WTC11 (cell line): Measurements from ENCODE around the gene RAD18. TPM values are rescaled to one million over a fixed set of nuclear protein-coding genes. Genes with fewer than 3 reads are reported as not detected.

Experiments
- ATAC-seq: fragments of 200-7000 bp; cut with Tn5 transposase; 2 replicates; pipeline ENCODE4 v1.10.0; 2021; ENCODE audit warnings: mild to moderate bottlenecking, moderate library complexity
- CTCF ChIA-PET: fragments of 300-600 bp; sonication (Branson Sonifier 250); formaldehyde crosslinking; loops from one replicate; lab custom pipeline; 2021; ENCODE audit warnings: antibody characterized with exemption; lab: Charles Lee
- POLR2A ChIA-PET: fragments of 350-600 bp; sonication (Branson Sonifier 250); formaldehyde crosslinking; loops from one replicate; lab custom pipeline; 2021; ENCODE audit warnings: antibody characterized with exemption; lab: Charles Lee
- DNase-seq: peaks from one replicate; pipeline ENCODE4 v3.0.0; 2021; ENCODE audit warnings: low spot score
- H3K27ac Mint-ChIP-seq: 2 replicates; pipeline ENCODE4 v1.8.0; 2021; ENCODE audit warnings: mixed read lengths
- H3K27me3 Mint-ChIP-seq: 2 replicates; pipeline ENCODE4 v1.8.0; 2021; ENCODE audit warnings: low read depth, mild to moderate bottlenecking, moderate library complexity, mixed read lengths
- H3K36me3 Mint-ChIP-seq: 2 replicates; pipeline ENCODE4 v1.8.0; 2021; ENCODE audit warnings: mixed read lengths
- H3K4me1 Mint-ChIP-seq: 2 replicates; pipeline ENCODE4 v1.8.0; 2022; ENCODE audit warnings: mixed read lengths
- H3K4me3 Mint-ChIP-seq: 2 replicates; pipeline ENCODE4 v1.8.0; 2021; ENCODE audit warnings: mild to moderate bottlenecking, moderate library complexity, mixed read lengths
- H3K9me3 Mint-ChIP-seq: 2 replicates; pipeline ENCODE4 v1.8.0; 2021; ENCODE audit warnings: mixed read lengths
- CBFB ChIP-seq: sonication (generic); formaldehyde crosslinking; IDR thresholded peaks from 2 replicates; pipeline ENCODE4 v1.8.1; 2022; ENCODE audit warnings: mild to moderate bottlenecking, low read depth, missing genetic modification reagents
- CREB1 ChIP-seq: sonication (generic); formaldehyde crosslinking; IDR thresholded peaks from 2 replicates; pipeline ENCODE4 v1.8.0; 2023; ENCODE audit warnings: mild to moderate bottlenecking, missing genetic modification reagents
- CREM ChIP-seq: sonication (generic); formaldehyde crosslinking; IDR thresholded peaks from 2 replicates; pipeline ENCODE4 v1.8.1; 2022; ENCODE audit warnings: mild to moderate bottlenecking, missing genetic modification reagents, moderate library complexity
- FOXP1 ChIP-seq: sonication (generic); formaldehyde crosslinking; IDR thresholded peaks from 2 replicates; pipeline ENCODE4 v1.8.0; 2022; ENCODE audit warnings: missing genetic modification reagents, mild to moderate bottlenecking, moderate library complexity, borderline replicate concordance
- HMGA2 ChIP-seq: fragments of 250-450 bp; sonication (Bioruptor Pico); IDR thresholded peaks from 2 replicates; pipeline ENCODE4 v1.4.0; 2021; ENCODE audit warnings: mild to moderate bottlenecking, moderate library complexity
- MYBL2 ChIP-seq: sonication (generic); formaldehyde crosslinking; IDR thresholded peaks from 2 replicates; pipeline ENCODE4 v1.8.1; 2023; ENCODE audit warnings: mild to moderate bottlenecking, moderate library complexity, missing genetic modification reagents
- NFATC4 ChIP-seq: fragments of 250-450 bp; sonication (Bioruptor Pico); IDR thresholded peaks from 2 replicates; pipeline ENCODE4 v1.9.0; 2021; ENCODE audit warnings: mild to moderate bottlenecking
- OVOL2 ChIP-seq: fragments of 250-450 bp; sonication (Bioruptor Pico); IDR thresholded peaks from 2 replicates; pipeline ENCODE4 v1.9.0; 2021; ENCODE audit warnings: mild to moderate bottlenecking, borderline replicate concordance
- RELA ChIP-seq: sonication (generic); formaldehyde crosslinking; IDR thresholded peaks from 2 replicates; pipeline ENCODE4 v1.8.1; 2022; ENCODE audit warnings: missing genetic modification reagents, mild to moderate bottlenecking, borderline replicate concordance
- total RNA-seq: library from RNA; stranded (reverse); gene quantifications from 3 replicates; pipeline ENCODE4 v1.2.3, GENCODE V29; 2021
- TF ChIP-seq, protein P1 (sequence below): fragments of 200-600 bp; IDR thresholded peaks from 2 replicates; pipeline ENCODE4 v1.8.0; 2022; ENCODE audit warnings: antibody characterized with exemption
- TF ChIP-seq, protein P2 (sequence below): fragments of 250-450 bp; sonication (Bioruptor Pico); IDR thresholded peaks from 2 replicates; pipeline ENCODE4 v1.9.0; 2021; ENCODE audit warnings: mild to moderate bottlenecking, borderline replicate concordance
- TF ChIP-seq, protein P3 (sequence below): sonication (generic); formaldehyde crosslinking; IDR thresholded peaks from 2 replicates; pipeline ENCODE4 v1.8.1; 2022; ENCODE audit warnings: mild to moderate bottlenecking, moderate library complexity, missing genetic modification reagents
- TF ChIP-seq, protein P4 (sequence below): sonication (generic); formaldehyde crosslinking; IDR thresholded peaks from 2 replicates; pipeline ENCODE4 v1.8.1; 2022; ENCODE audit warnings: low read depth, mild to moderate bottlenecking, moderate library complexity, missing genetic modification reagents, borderline replicate concordance
- TF ChIP-seq, protein P5 (sequence below): sonication (generic); formaldehyde crosslinking; IDR thresholded peaks from 2 replicates; pipeline ENCODE4 v1.8.1; 2023; ENCODE audit warnings: mild to moderate bottlenecking, missing genetic modification reagents, borderline replicate concordance
- TF ChIP-seq, protein P6 (sequence below): sonication (generic); formaldehyde crosslinking; IDR thresholded peaks from 2 replicates; pipeline ENCODE4 v1.8.0; 2023; ENCODE audit warnings: mild to moderate bottlenecking, missing genetic modification reagents
- TF ChIP-seq, protein P7 (sequence below): sonication (generic); formaldehyde crosslinking; IDR thresholded peaks from 2 replicates; pipeline ENCODE4 v1.8.1; 2023; ENCODE audit warnings: mild to moderate bottlenecking, missing genetic modification reagents, moderate library complexity

The RAD18 gene
- total RNA-seq, 1 experiment from 2014 or later = 24.4 TPM

DNA sequence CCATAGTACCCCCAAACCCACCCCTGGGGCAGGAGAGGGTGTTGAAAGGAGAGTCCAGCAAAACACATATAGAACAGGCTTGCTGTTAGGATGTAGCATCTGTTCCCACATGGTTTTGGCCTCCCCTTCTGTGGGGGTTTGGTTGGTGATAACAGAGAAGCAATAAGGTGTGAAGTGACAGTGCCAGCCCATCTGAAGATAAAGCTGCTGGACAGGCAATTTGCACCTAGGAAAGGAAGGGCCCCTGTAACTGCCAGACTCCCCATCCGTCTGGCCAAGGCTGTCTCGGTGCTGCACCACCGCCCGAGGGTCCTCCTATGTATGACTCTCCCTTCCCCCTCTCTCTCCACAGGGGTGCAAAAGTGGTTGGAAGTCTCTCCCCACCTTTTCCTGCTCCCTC, 99.4 kb downstream of the RAD18 start (continued):
- TF ChIP-seq, protein P1, sequence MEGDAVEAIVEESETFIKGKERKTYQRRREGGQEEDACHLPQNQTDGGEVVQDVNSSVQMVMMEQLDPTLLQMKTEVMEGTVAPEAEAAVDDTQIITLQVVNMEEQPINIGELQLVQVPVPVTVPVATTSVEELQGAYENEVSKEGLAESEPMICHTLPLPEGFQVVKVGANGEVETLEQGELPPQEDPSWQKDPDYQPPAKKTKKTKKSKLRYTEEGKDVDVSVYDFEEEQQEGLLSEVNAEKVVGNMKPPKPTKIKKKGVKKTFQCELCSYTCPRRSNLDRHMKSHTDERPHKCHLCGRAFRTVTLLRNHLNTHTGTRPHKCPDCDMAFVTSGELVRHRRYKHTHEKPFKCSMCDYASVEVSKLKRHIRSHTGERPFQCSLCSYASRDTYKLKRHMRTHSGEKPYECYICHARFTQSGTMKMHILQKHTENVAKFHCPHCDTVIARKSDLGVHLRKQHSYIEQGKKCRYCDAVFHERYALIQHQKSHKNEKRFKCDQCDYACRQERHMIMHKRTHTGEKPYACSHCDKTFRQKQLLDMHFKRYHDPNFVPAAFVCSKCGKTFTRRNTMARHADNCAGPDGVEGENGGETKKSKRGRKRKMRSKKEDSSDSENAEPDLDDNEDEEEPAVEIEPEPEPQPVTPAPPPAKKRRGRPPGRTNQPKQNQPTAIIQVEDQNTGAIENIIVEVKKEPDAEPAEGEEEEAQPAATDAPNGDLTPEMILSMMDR = no peak

DNA sequence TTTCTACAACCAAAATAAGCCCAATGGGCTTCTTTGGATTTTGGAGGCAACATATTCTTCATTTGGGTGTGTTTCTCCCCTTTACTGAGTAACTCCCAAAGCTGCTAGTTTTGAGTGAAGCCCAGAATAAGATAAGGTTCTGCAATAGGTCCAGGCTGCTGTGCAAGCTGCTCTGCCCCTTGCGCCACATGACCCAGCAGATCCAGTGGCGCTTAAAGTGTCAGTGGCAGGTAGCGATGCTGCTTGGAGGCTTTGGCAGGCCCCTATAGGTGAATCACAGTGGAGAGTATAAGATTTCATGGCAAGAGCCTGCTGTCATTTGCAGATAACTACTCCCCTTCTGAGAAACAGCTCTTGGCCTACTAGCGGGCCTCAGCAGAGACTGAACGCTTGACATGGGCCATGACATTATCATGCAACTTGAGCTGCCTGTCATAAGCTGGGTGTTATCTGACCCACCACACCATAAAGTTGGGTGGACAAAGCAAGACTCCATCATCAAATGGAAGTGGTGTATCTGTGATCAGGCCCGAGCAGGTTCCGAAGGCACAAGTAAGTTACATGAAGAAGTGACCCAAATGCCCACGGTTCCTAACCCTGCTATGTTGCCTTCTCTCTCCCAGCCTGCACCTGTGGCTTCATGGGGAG, 105.4 kb downstream of the RAD18 start:
- Mint-ChIP-seq H3K27ac (no peak overlapping the region), H3K9me3 (no peaks in the 10 kb centered on the region), H3K36me3 (no peaks in the 10 kb centered on the region), H3K4me1 (no peaks in the 10 kb centered on the region), H3K27me3 (no peaks in the 10 kb centered on the region), H3K4me3 (no peak overlapping the region)
- DNase-seq (no peak), ATAC-seq (no peak)
- POLR2A ChIA-PET = no interaction called here
- CTCF ChIA-PET = no interaction called here
- TF ChIP-seq, protein P2, sequence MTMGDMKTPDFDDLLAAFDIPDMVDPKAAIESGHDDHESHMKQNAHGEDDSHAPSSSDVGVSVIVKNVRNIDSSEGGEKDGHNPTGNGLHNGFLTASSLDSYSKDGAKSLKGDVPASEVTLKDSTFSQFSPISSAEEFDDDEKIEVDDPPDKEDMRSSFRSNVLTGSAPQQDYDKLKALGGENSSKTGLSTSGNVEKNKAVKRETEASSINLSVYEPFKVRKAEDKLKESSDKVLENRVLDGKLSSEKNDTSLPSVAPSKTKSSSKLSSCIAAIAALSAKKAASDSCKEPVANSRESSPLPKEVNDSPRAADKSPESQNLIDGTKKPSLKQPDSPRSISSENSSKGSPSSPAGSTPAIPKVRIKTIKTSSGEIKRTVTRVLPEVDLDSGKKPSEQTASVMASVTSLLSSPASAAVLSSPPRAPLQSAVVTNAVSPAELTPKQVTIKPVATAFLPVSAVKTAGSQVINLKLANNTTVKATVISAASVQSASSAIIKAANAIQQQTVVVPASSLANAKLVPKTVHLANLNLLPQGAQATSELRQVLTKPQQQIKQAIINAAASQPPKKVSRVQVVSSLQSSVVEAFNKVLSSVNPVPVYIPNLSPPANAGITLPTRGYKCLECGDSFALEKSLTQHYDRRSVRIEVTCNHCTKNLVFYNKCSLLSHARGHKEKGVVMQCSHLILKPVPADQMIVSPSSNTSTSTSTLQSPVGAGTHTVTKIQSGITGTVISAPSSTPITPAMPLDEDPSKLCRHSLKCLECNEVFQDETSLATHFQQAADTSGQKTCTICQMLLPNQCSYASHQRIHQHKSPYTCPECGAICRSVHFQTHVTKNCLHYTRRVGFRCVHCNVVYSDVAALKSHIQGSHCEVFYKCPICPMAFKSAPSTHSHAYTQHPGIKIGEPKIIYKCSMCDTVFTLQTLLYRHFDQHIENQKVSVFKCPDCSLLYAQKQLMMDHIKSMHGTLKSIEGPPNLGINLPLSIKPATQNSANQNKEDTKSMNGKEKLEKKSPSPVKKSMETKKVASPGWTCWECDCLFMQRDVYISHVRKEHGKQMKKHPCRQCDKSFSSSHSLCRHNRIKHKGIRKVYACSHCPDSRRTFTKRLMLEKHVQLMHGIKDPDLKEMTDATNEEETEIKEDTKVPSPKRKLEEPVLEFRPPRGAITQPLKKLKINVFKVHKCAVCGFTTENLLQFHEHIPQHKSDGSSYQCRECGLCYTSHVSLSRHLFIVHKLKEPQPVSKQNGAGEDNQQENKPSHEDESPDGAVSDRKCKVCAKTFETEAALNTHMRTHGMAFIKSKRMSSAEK (CRISPR knock-in tag) = no peak
- TF ChIP-seq FOXP1 (no peak), OVOL2 (CRISPR knock-in tag) (no peak), NFATC4 (CRISPR knock-in tag) (no peak), CBFB (CRISPR knock-in tag) (no peak), RELA (CRISPR knock-in tag) (no peak), CREB1 (CRISPR knock-in tag) (no peak), HMGA2 (CRISPR knock-in tag) (no peak), MYBL2 (CRISPR knock-in tag) (no peak), CREM (CRISPR knock-in tag) (no peak)
- TF ChIP-seq, protein P3, sequence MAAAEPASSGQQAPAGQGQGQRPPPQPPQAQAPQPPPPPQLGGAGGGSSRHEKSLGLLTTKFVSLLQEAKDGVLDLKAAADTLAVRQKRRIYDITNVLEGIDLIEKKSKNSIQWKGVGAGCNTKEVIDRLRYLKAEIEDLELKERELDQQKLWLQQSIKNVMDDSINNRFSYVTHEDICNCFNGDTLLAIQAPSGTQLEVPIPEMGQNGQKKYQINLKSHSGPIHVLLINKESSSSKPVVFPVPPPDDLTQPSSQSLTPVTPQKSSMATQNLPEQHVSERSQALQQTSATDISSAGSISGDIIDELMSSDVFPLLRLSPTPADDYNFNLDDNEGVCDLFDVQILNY (CRISPR knock-in tag) = no peak
- TF ChIP-seq, protein P4, sequence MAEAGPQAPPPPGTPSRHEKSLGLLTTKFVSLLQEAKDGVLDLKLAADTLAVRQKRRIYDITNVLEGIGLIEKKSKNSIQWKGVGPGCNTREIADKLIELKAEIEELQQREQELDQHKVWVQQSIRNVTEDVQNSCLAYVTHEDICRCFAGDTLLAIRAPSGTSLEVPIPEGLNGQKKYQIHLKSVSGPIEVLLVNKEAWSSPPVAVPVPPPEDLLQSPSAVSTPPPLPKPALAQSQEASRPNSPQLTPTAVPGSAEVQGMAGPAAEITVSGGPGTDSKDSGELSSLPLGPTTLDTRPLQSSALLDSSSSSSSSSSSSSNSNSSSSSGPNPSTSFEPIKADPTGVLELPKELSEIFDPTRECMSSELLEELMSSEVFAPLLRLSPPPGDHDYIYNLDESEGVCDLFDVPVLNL (CRISPR knock-in tag) = no peak
- TF ChIP-seq, protein P5, sequence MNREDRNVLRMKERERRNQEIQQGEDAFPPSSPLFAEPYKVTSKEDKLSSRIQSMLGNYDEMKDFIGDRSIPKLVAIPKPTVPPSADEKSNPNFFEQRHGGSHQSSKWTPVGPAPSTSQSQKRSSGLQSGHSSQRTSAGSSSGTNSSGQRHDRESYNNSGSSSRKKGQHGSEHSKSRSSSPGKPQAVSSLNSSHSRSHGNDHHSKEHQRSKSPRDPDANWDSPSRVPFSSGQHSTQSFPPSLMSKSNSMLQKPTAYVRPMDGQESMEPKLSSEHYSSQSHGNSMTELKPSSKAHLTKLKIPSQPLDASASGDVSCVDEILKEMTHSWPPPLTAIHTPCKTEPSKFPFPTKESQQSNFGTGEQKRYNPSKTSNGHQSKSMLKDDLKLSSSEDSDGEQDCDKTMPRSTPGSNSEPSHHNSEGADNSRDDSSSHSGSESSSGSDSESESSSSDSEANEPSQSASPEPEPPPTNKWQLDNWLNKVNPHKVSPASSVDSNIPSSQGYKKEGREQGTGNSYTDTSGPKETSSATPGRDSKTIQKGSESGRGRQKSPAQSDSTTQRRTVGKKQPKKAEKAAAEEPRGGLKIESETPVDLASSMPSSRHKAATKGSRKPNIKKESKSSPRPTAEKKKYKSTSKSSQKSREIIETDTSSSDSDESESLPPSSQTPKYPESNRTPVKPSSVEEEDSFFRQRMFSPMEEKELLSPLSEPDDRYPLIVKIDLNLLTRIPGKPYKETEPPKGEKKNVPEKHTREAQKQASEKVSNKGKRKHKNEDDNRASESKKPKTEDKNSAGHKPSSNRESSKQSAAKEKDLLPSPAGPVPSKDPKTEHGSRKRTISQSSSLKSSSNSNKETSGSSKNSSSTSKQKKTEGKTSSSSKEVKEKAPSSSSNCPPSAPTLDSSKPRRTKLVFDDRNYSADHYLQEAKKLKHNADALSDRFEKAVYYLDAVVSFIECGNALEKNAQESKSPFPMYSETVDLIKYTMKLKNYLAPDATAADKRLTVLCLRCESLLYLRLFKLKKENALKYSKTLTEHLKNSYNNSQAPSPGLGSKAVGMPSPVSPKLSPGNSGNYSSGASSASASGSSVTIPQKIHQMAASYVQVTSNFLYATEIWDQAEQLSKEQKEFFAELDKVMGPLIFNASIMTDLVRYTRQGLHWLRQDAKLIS (CRISPR knock-in tag) = no peak
- TF ChIP-seq, protein P6, sequence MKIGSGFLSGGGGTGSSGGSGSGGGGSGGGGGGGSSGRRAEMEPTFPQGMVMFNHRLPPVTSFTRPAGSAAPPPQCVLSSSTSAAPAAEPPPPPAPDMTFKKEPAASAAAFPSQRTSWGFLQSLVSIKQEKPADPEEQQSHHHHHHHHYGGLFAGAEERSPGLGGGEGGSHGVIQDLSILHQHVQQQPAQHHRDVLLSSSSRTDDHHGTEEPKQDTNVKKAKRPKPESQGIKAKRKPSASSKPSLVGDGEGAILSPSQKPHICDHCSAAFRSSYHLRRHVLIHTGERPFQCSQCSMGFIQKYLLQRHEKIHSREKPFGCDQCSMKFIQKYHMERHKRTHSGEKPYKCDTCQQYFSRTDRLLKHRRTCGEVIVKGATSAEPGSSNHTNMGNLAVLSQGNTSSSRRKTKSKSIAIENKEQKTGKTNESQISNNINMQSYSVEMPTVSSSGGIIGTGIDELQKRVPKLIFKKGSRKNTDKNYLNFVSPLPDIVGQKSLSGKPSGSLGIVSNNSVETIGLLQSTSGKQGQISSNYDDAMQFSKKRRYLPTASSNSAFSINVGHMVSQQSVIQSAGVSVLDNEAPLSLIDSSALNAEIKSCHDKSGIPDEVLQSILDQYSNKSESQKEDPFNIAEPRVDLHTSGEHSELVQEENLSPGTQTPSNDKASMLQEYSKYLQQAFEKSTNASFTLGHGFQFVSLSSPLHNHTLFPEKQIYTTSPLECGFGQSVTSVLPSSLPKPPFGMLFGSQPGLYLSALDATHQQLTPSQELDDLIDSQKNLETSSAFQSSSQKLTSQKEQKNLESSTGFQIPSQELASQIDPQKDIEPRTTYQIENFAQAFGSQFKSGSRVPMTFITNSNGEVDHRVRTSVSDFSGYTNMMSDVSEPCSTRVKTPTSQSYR (CRISPR knock-in tag) = no peak
- TF ChIP-seq, protein P7, sequence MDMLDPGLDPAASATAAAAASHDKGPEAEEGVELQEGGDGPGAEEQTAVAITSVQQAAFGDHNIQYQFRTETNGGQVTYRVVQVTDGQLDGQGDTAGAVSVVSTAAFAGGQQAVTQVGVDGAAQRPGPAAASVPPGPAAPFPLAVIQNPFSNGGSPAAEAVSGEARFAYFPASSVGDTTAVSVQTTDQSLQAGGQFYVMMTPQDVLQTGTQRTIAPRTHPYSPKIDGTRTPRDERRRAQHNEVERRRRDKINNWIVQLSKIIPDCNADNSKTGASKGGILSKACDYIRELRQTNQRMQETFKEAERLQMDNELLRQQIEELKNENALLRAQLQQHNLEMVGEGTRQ (CRISPR knock-in tag) = no peak
